K562 (cell line): ENCODE data around the gene SOCS3. TPM values are rescaled to one million over a fixed set of nuclear protein-coding genes. Genes with fewer than 3 reads are reported as not detected.

Experiments used
- CBFA2T2 ChIP-seq: fragments of 450-650 bp; conservative IDR thresholded peaks from 2 replicates; pipeline ENCODE4 v1.6.1; 2017; ENCODE audit warnings: mild to moderate bottlenecking
- CXXC5 ChIP-seq: fragments of 250-450 bp; sonication (Bioruptor Pico); IDR thresholded peaks from 2 replicates; pipeline ENCODE4 v1.8.0; 2022; ENCODE audit warnings: inconsistent platforms, mild to moderate bottlenecking, moderate library complexity
- EP300 ChIP-seq: IDR thresholded peaks from 2 replicates; pipeline ENCODE4 v1.6.1; 2012; ENCODE audit warnings: low read length, improper control_type of control experiment
- ESRRA ChIP-seq: fragments of 450-650 bp; IDR thresholded peaks from 2 replicates; pipeline ENCODE4 v1.6.1; 2014; ENCODE audit warnings: low read depth, mild to moderate bottlenecking, moderate library complexity, borderline replicate concordance
- FOSL1 ChIP-seq: fragments of 200-800 bp; sonication (Bioruptor generic); conservative IDR thresholded peaks from 2 replicates; pipeline ENCODE4 v1.6.1; 2016; ENCODE audit warnings: missing genetic modification characterization, missing compliant biosample characterization
- HDAC2 ChIP-seq: fragments of 450-650 bp; IDR thresholded peaks from 2 replicates; pipeline ENCODE4 v1.6.1; 2016; ENCODE audit warnings: mild to moderate bottlenecking
- KLF16 ChIP-seq: IDR thresholded peaks from 2 replicates; pipeline ENCODE4 v1.6.1; 2016; ENCODE audit warnings: antibody characterized with exemption
- MAFF ChIP-seq: IDR thresholded peaks from 2 replicates; pipeline ENCODE4 v1.6.1; 2012; ENCODE audit warnings: low read length, improper control_type of control experiment
- RAD51 ChIP-seq: fragments of 450-650 bp; IDR thresholded peaks from 2 replicates; pipeline ENCODE4 v1.7.1; 2016; ENCODE audit warnings: low read depth, mild to moderate bottlenecking, borderline replicate concordance
- RCOR1 ChIP-seq, 2 experiments: IDR thresholded peaks; 2 replicates each; pipeline ENCODE4 v1.6.1; 2012; ENCODE audit warnings: low read depth in 2 of 2, low read length in 2 of 2, borderline replicate concordance in 1 of 2, improper control_type of control experiment in 1 of 2
- SIN3B ChIP-seq: fragments of 450-650 bp; IDR thresholded peaks from 2 replicates; pipeline ENCODE4 v1.6.1; 2017; ENCODE audit warnings: low read depth, mild to moderate bottlenecking, moderate library complexity
- TBL1XR1 ChIP-seq, 2 experiments: IDR thresholded peaks; 2 replicates each; pipeline ENCODE4 v1.6.1; 2012; ENCODE audit warnings: improper control_type of control experiment in 2 of 2, low read length in 2 of 2, mild to moderate bottlenecking in 1 of 2
- TBP ChIP-seq: optimal IDR thresholded peaks from 2 replicates; pipeline ENCODE3; 2011; ENCODE audit warnings: low read depth, low read length, improper control_type of control experiment
- TCF3 ChIP-seq: sonication (generic); formaldehyde crosslinking; IDR thresholded peaks from 2 replicates; pipeline ENCODE4 v1.4.0; 2020; ENCODE audit warnings: mild to moderate bottlenecking, missing genetic modification reagents
- TEAD1 ChIP-seq, 2 experiments: fragments of 450-650 bp in 1 of 2; sonication (generic) in 1 of 2; formaldehyde crosslinking; IDR thresholded peaks; 2 replicates each; pipeline versions ENCODE4 v1.4.0 to v1.8.0; 2020 to 2022; ENCODE audit warnings: mild to moderate bottlenecking in 2 of 2, missing genetic modification reagents in 1 of 2
- ZNF347 ChIP-seq: fragments of 450-650 bp; formaldehyde crosslinking; IDR thresholded peaks from 2 replicates; pipeline ENCODE4 v1.4.0; 2020; ENCODE audit warnings: low read depth, mild to moderate bottlenecking, moderate library complexity
- ZNF766 ChIP-seq: fragments of 200-800 bp; sonication (Bioruptor generic); conservative IDR thresholded peaks from 2 replicates; pipeline ENCODE4 v1.6.1; 2016; ENCODE audit warnings: missing genetic modification characterization, missing compliant biosample characterization
- polyA plus RNA-seq, 8 experiments: library from polyadenylated mRNA; depleted of rRNA in 4 of 8; stranded (reverse) in 5 of 8; unstranded in 3 of 8; fragments of >200 nt; fragmentation: Nextera tagmentation in 2 of 8; fragmentation: Illumina TruSeq in 1 of 8; extraction: Ambion mirVana in 2 of 8; extraction: Trizol in 1 of 8; gene quantifications; 2 replicates each; pipeline versions ENCODE4 v1.2.1 to v1.2.3, GENCODE V29; 2011 to 2014; ENCODE audit warnings: inconsistent platforms in 1 of 8, missing spikeins in 1 of 8
- total RNA-seq, 7 experiments: library from RNA; depleted of rRNA in 6 of 7; stranded (reverse); fragments of >200 nt in 6 of 7; fragmentation: Illumina TruSeq in 2 of 7; extraction: Trizol in 2 of 7; gene quantifications; 2 replicates each; pipeline versions ENCODE4 v1.2.1 to v1.2.3, GENCODE V29; 2011 to 2021; ENCODE audit warnings: low replicate concordance in 1 of 7
- TF ChIP-seq, protein P1 (sequence below): fragments of 450-650 bp; IDR thresholded peaks from 2 replicates; pipeline ENCODE4 v1.6.1; 2016; ENCODE audit warnings: low read depth, mild to moderate bottlenecking, moderate library complexity

SOCS3 gene
- total and polyA plus RNA-seq, 9 of the 15 experiments (the other 6 are each of a cell fraction or from before 2014, with no cell fraction given), result 0.56 to 38.9 (median 13.7) TPM

GRCh38 chr17:78374189-78374588 is 14.3 kb upstream of the SOCS3 start (continued):
- TF ChIP-seq ZNF347 (CRISPR knock-in tag) (no peak), EP300 (peak; percentile 53; the same call in 1 of the 2 replicates), FOSL1 (peak; percentile 53), MAFF (peak; percentile 2; the same call in 1 of the 2 replicates), HDAC2 (0 out of 2 replicates have a peak, but pooled peaks have one; percentile 39), SIN3B (no peak), TBP (no peak), ESRRA (peak; percentile 78; the same call in 1 of the 2 replicates), TCF3 (peak; percentile 48), ZNF766 (peak; percentile 47; the same call in 1 of the 2 replicates), RAD51 (0 out of 2 replicates have a peak, but pooled peaks have one; percentile 13), TBL1XR1 (IDR thresholded peaks at IDR 0.05; ENCODE audit: low read length in 2 of 2) (0 out of 4 replicates have a peak, but pooled peaks of 1 of the 2 experiments have one; percentile 20), RCOR1 (IDR thresholded peaks at IDR 0.05; ENCODE audit: borderline replicate concordance in 1 of 2, low read depth in 2 of 2, low read length in 2 of 2) (peak in 1 of 2 experiments; percentile 86; a peak in 2 of 4 replicates), CBFA2T2 (peak; percentile 55), TEAD1 (CRISPR knock-in tag; IDR thresholded peaks at IDR 0.05) (peak in 1 of 2 experiments; percentile 51; a peak in 1 of 4 replicates), KLF16 (peak; percentile 54), CXXC5 (CRISPR knock-in tag) (0 out of 2 replicates have a peak, but pooled peaks have one; percentile 30)
- TF ChIP-seq, protein P1, sequence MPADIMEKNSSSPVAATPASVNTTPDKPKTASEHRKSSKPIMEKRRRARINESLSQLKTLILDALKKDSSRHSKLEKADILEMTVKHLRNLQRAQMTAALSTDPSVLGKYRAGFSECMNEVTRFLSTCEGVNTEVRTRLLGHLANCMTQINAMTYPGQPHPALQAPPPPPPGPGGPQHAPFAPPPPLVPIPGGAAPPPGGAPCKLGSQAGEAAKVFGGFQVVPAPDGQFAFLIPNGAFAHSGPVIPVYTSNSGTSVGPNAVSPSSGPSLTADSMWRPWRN, result peak; percentile 49; the same call in 1 of the 2 replicates
